Putamen (tissue), 1 donor: Measurements from ENCODE around the gene SPOCD1.

ENCODE experiments used
- DNase-seq: peaks from one replicate; pipeline ENCODE4 v3.0.0-alpha.2; 2016; ENCODE audit warnings: low spot score

SPOCD1 gene

DNA sequence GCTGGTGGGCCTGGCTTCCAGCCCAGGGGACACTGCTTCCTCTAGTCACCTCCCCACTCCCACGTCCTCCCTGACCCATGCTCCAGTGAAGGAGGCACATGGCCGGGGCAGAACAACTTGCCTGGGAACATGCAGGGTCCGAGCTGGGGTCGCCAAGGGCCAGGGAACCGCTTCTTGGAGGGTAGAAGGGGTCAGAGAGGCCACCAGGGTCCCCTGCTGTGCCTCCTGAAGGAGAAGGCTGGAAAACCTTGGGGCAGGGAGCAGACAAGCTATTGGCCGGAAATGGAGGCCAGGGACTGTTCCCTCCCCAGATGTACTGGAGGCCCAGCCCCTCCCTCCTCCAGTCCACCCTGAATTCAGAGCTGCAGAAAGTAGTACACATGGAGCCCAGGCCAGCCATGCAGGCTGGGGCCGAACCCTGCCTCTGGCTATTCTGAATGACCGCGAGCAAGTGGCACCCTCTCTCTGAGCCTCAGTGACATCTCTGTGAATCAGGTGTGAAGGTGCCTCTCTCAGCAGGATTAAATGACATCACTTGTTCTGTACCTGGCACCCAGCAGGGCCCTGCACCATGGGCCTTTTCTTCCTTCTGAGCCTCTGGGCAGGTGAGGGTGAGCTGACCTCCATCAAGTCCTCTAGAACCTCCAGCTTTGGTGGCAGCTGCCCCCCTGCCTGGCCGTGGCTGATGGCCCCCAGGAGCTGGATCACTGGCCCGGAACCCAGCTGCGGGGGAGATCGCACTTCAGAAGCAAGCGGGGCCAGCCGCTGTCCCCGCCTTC lies 15.7 kb downstream of the SPOCD1 start:
- DNase-seq: no peak

DNA sequence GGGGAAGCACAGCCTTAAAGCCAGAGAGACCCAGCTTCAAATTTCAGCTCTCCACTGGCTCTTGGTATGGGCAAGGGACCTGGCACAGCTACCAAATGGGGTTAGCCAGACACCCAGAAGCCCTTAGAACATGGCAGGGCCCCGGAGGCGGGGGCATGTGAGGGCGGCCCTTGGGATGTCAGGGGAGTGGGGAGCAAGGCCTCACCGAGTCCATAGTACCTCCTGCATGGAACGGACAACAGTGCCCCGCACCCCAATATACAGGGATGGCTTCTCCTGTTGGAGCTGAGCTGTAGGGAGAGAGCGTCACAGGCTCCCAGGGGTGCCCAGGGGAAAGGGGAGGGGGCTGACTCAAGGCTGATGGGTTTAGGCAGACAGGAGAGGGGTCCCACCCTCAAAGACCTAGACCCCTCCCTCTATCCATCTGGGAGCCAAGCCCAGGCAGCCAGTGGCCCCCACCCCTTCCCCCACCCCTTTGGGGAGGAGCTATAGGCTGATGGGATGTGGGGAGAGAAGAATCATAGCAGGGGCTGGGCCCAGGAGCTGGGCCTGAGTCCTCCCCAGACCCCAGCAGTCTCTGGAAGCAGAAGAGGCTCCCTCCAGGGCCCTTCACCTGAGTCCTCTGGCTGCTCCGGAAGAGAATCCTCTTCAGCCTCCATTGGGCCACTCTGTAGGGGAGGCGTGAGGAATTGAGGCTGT lies 16.5 kb downstream of the SPOCD1 start:
- DNase-seq: no peak

DNA sequence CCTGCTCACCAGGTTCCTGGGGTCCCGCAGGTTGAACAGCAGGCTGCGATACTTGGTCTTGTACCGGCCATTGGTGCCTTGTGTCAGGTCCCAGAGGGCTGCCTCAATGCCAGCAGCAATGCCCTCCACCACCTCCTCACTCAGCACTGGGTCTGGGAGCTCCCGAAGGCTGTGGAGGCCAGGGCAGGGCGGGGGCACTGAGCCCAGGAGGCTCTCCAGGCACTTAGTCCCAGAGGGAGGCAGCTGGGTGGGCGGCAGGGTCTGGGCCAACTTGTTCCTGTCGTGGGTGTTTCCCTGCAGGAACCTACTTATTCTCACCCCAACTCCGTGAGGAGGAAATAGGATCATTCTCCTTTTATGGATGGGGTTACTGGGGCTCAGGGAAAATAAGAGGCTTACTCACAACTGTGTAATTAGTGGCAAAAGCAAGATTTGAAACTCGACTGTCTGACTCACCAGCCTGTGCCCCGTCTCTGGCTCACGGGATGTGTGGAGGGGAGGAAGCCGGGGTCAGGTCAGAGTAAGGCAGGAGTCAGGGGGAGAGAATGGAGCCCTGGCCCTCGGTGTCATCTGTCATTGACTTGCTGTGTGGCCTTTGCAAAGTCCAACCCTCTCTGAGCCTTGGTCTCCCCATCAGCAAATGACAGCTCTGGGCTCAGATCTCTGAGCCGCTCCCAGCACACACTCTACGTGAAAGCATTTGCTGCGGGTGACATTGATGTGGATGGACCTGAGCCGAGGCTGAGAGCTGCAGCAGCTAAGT lies 17.2 kb downstream of the SPOCD1 start:
- no peak for DNase-seq

DNA sequence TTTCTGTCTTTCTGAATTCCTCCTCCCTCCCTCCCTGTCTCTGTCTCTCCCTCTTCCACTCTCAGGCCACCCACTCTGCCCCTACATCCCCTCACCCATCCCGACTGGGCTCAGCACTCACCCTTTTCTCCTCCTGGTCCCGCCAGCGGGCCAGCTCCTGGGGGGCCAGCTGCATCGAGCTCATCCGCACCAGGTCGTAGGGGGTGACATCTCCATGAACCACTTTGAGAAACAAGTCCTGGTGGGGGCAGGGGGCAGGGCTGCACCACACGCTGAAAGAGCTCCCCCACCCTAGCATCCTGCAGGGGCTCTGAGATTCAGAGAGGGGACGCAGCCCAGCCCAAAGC lies 17.8 kb downstream of the SPOCD1 start:
- no peak for DNase-seq

DNA sequence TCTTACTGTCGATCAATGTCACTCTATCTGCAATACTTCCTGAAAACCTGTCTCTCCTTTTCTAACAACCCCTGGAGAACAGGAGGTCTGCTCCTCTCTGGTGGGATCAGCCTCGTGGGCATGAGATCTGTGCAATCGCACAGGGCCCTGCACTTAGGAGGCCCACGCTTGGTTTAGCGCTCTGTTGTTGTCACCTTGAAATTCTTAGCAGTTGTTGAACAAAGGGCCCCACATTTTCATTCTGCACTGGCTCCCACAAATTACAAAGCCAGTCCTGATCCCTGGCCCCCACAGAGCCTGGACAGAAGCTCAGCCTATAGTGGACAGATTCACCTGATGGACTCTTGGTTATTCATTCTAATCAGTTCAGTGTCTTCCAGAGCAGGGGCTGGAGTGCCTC lies 18.6 kb downstream of the SPOCD1 start:
- no peak for DNase-seq

DNA sequence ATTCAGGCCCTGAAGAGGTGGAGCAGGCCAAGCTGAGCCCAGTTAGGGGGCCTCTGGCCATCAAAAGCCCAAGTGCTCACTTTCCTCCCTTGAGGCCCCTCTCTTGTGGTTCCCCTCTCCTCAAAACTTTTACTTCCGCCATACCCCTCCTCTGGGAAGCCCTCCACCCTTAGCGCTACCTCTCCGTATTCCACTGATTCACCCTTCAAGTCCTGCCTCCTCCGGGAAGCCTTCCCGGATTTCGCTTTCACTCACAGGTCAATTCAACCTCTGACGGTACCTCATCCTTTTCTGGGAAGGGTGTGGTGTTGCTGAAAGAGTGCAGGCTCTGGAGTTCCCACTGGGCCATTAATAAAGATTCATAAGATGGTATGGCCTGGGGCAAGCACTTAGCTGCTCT lies 19.1 kb downstream of the SPOCD1 start:
- DNase-seq: no peak

DNA sequence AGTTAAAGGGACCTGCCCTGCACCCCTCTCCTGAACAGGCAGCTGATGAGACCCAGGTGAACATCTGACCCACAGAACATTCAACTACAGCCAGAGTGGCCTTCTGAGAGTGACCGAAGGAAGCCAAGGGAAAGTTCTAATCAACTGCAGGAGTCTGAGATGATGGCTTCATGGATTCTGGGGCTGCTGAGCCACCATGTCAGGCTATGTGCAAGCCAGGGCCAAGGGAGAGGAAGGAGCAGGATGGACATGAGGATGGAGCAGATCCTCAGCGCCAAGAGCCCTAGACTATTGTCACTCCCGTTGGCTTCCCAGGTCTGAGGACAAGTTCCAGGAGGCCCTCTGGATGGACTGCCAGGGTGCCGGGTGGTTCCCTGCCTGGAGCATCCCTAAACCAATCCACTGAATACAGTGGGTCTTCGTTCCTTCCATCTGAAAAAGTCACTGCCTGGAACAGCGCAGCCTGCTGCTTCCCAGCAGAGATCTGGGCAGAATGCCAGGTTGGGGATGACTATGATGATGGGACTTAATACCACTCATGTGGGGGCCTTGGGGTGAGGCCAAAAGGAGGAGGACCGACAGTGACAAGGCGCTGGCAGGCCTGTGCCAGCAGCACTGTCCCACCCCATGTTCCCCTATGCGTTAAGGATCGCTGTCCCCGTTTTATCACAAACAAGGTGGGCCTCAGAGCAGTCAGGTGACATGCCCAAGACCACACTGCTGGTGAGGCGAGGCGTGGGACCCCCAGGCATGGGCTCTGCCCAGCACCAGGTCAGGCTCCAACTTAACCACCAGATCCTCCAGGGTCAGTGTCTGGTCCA lies 19.8 kb downstream of the SPOCD1 start:
- DNase-seq: no peak

DNA sequence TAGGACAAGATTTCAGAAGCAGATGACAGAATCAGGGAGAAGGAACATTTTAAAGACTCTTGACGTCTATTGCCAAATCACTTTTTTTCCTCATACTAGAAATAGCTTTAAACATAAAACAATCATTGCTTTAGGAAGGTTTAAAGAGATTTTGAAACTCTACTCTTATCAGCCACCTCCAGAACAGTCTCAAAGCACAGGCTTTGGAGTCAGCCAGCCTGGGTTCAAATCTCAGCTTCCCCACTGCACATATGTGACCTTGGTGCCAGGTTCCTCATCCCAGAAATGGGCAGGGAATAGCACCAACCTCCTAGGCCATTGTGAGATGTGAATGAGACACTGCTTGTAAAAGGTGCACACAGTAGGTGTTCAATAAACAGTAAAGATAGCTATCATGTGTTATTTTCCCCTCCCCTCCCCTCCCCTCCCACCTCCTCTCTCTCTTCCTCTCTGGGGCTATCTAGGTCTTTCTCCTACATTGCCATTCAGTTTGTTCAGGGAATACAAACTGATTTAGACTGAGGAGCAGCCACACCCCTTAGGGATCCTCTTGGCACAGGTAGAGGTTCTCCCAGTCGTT lies 20.6 kb downstream of the SPOCD1 start:
- DNase-seq: no peak

DNA sequence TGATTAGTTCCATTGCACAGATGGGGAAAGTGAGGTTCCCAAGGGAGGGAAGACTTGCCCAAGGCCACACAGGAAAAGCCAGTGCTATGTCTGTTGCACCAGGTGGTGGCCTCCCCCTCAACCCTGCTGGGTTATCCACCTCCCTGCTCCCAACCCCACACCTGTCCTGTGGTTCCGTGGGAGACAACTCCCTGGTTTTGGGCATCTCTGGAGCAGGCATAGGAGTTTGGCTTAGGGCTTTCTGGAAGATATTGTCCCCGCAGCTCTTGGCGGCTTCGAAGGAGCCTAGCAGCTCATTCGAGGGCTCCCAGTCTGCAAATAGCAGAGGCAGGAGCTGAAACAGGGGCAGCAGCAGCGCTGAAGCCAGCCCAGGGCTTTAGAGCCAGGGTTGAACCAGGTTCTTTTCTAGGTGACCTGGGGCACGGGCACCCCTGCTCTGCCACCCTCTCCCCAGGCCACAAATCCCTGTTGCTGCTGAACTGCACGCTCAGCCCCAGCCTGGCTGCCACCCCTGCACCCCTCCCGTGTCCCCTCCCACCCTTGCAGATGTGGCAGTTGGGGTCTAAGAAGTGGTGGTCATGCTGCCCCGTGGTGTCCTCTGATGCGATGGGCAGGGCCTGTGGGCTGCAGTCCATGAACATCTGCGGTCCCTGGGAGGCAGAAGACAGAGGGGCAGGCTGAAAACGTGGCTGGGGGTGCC lies 22.1 kb downstream of the SPOCD1 start:
- DNase-seq: no peak

DNA sequence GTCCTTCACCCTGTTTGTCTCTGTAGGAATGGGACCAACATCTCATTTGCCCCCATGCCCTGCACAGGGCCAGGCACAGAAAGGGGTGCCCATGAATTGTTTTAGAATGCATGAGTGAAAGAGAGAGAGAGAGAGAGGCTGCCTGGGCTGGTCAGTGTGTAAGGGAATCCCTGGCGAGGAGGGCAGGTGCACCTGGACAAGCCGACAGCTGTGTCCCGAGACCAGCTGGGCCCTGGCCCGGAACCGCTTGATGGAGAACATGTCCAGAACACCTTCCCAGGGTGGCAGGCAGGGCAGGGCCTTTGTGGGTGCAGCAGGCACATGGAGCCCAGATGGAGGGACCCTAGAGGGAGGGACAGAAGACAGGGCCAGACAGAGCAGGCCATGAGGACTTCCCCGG lies 22.7 kb downstream of the SPOCD1 start:
- DNase-seq: no peak

DNA sequence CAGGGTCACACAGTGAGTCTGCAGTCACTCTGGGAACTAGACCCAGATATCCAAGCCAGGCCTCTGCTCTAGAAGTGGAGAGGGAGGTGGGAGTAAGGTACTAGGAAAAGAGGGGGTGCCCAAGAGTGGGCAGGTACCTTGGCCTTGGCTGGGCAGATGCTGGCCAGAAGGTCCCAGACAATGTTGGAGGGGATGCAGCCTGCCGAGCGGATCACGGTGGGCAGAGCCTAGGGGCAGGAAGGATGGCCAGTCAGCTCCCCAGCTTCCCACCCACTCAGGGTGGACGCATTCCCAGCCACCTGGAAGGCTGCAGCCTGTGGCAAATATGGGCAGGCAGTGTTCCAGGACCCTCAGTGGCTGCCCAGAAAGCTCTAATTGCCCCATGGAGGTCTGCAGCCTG lies 23.3 kb downstream of the SPOCD1 start:
- DNase-seq: no peak

DNA sequence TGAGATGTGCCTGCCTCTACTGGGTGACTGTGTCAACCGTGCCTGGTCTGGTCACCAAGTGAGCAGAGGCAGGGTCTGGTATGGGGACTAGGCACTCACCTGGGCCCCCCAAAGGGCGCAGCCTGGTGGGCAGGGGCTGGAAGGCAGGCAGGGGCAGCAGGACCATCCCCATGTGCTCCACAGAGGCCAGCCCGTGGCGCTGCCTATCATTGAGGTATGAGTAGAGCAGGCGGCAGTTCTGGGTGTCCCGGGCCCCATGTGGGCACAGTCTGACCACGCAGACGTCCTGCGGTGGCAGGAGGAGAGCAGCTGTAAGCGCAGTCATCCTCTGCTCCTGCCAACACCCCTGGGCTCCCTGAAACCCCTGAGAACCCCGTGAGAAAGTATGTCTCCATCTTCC lies 23.7 kb downstream of the SPOCD1 start:
- DNase-seq: no peak

DNA sequence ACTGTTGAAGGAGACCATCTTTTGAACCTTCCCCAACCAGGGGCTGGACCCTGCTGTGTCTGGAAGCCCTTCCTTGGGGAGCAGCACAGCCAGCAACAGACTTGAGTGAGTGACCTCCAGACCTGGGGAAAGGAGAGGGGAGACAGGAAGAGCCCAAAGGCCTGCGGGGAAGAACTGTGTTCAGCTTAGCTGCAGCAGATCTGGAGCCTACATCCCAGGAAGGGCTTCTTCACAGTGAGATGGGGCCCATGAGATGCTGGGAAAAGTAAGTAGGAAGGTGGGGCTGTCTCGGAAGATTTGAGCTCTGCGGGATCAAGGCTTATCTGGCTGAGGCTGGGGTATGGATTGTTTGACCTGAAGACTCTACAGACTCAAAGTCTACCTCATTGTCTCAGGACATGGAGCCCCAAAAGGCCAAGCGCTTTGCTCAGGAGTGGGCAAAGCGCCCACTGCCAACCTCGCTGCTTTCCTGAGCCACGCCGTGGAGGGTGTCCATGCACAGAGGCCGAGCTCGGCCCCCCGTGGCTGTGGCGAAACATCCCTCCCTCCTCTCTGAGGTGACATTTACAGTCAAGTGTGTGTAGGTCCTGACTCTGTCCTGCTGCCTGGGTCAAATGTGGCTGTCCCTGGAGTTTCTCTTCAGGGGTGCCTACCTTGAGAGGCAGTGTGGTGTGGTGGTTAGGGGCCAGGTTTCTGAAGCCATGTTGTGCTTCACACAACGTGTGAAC lies 24.5 kb downstream of the SPOCD1 start:
- DNase-seq: no peak

DNA sequence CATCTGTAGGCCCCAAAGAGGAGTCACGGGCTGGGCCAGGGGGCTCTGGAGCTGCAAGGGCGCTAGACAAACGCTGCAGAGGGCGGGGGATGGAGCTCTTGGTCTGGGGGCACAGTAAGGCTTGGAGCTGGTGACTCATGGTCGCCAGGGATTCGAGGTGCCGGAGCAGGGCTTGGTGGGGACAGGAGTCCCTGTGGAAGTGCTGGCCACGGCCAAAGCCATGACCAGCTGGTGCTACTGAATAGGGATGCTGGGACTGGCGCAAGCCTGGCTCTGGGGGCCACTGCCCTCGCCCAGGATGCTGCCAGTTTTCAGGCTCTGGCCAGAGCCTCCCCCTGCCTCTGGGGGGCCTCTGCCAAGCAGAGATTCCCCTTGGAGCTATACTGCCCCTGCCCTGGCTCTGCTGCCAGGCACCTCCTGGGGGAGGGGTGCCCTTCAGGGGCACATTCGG lies 25.2 kb downstream of the SPOCD1 start:
- no peak for DNase-seq

DNA sequence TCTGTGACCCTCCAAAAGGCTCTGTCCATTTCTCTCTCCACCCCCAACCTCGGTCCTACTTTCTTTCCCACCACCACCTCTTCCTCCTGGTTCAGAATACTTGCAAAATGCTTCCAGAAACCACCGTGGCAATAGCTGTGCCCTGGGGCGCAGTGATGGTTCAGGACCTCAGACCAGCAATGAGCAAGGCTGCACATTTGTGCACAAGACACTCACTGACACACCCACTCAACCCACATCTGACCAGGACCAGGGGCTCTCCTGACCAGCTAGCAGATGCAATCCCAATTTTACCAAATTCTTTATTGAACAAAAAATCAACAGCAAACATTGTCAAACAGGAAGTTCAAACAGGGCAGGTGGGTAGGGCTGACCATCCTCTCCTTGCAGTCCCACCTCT lies 25.7 kb downstream of the SPOCD1 start:
- no peak for DNase-seq

DNA sequence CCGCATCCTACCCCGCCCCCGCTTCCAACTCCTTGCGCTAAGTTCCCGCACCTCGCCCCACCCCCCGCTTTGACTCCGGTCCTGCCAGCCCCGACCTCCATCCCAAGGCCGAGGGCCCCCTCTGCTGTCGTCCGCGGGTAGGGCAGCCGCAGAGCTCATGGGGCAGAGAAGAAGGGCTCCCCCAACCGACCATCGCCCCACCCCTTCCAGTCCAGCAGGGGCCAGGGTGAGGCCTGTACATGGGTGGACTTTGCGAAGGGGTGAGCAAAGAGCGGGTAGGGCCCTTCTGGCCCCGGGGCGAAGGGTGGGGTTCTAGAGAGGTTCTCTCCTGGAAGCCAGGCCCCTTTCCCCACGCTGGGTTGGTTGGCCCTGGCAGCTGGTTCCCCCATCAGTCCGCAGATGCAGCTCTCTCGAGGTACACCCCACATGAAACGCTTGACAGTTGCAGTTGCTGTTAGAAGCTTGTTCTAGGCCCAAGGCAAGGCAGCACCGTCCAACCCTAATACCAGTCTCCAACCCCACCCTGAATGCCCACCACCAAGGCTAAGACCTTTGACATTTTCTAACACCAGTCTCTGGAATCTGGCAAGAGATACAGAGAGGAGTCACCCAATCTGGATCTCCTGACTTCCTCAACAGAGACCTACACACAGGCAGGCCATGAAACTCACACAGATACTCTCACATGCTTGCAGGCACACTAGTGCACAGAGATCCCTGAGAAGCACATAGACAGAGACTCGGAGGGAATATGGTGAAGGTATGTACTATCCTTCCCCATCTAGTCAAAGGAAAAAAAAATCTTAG lies 26.4 kb downstream of the SPOCD1 start:
- peak; percentile 95 for DNase-seq

DNA sequence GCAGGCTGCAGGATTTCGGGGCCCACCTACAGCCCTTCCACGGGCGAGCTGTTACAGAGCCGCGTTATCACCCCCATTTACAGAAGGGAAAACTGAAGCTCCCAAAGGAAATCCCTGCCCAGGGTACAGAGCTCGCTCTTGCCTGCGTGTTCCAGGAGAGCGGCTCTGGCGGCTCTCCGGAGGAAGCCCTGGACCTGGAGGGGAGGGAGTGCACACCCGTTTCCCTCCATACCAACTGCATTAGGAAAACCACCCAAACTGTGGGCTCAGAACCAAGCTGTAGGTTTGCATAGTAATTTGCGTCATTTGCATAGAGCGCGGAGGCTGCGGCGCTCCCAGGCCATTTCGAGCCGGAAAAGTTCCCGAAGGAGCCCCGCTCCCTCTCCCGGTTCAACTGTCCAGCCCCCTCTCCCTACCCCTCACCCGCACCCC lies 27.0 kb downstream of the SPOCD1 start:
- DNase-seq: no peak

DNA sequence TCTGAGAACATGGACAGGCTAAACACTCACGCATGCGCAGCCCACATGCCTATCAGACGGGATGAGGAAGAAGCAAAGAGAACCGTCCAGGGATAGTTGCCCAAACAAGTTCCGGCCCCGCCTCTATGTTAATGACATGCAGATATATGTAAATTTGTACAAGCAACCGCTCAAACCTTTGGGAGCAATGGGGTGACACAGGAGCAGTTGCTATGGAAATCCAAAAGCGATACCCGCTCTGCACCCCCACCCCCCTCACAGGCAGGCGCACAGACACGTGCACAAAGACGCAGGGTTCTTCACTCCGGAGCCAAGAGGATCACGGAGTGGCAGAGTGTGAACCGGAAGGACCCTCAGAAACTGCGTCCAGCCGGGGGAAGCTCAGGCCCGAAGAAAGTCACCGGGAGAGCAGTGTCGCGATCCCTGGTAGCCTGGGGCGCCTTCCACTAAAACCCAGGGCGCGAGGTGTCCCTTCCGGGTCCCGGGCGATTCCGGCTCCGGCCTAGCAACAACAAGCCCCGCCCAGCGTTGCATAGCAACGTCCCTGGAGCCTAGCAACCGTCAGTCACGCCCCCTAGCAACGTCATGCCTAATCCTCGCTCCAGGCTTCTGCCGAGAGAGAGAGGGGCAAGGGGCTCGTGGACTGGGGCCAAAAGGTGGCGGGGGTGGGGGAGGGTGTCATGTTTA lies 27.5 kb downstream of the SPOCD1 start:
- peak; percentile 93 for DNase-seq

DNA sequence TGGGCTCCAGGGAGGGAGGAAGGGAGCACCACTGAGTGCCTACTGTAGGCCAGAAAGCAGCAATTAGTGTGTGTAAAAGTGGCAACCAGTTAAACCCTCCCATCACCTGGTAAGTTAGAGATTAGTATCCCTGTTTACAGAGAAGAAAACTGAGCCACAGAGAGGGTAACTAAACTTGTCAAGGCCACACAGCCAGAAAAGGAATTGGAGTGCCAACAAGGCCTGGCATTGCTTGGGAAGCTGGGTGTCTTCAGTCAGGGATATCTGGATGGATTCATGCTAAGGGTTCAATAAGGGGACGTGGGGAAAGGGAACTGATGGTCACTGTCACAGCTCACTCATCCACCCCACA lies 28.1 kb downstream of the SPOCD1 start:
- no peak for DNase-seq
